Endothelial cell of umbilical vein (primary cell): ENCODE data around the gene SMAD7. TPM values are rescaled to one million over a fixed set of nuclear protein-coding genes. Genes with fewer than 3 reads are reported as not detected.

Source experiments
- BruUV-seq: library from RNA; stranded (reverse); fragments of 400-500 nt; replicated peaks from 2 replicates; lab custom pipeline; 2021; lab: Mats Ljungman, UMichigan
- CTCF ChIA-PET: fragments of 300-600, 350-600 bp; sonication (Branson Sonifier 250); formaldehyde crosslinking; loops from one replicate; lab custom pipeline; 2021; ENCODE audit warnings: antibody characterized with exemption, inconsistent platforms; lab: Charles Lee
- POLR2A ChIA-PET: fragments of 300-600, 350-600 bp; sonication (Branson Sonifier 250); formaldehyde crosslinking; loops from one replicate; lab custom pipeline; 2021; ENCODE audit warnings: antibody characterized with exemption, inconsistent platforms; lab: Charles Lee
- DNase-seq: peaks from one replicate; pipeline ENCODE4 v3.0.0-alpha.2; 2011; ENCODE audit warnings: low read depth, low spot score
- FAIRE-seq: peaks from 2 replicates; lab custom pipeline; 2011; peaks lifted over from hg19 to GRCh38; lab: Jason Lieb, UNC
- H2AFZ ChIP-seq: 2 replicates; pipeline ENCODE4 v1.6.0; 2012; ENCODE audit warnings: low read depth, low read length, control low read depth, inconsistent platforms
- H3K27ac ChIP-seq: 2 replicates; pipeline ENCODE4 v1.5.1; 2011; ENCODE audit warnings: low read depth, mild to moderate bottlenecking, control low read depth, low read length, moderate library complexity; ENCODE audit not compliant: insufficient read depth
- H3K27me3 ChIP-seq, 2 experiments: 2 replicates each; pipeline versions ENCODE4 v1.6.0 to v1.6.1; 2011; ENCODE audit warnings: low read length in 2 of 2, mixed read lengths in 1 of 2; ENCODE audit not compliant: control insufficient read depth in 2 of 2, insufficient read depth in 2 of 2
- H3K36me3 ChIP-seq, 2 experiments: 2 replicates in 1 of 2; 3 replicates in 1 of 2; pipeline ENCODE4 v1.5.1; 2011; ENCODE audit warnings: low read length in 2 of 2, mild to moderate bottlenecking in 1 of 2, moderate library complexity in 1 of 2; ENCODE audit not compliant: control insufficient read depth in 2 of 2, insufficient read depth in 2 of 2; ENCODE audit errors: extremely low read depth in 1 of 2
- H3K4me1 ChIP-seq: 3 replicates; pipeline ENCODE4 v1.5.1; 2011; ENCODE audit warnings: mild to moderate bottlenecking, low read length; ENCODE audit not compliant: control insufficient read depth, insufficient read depth; ENCODE audit errors: extremely low read depth
- H3K4me2 ChIP-seq: 2 replicates; pipeline ENCODE4 v1.6.1; 2011; ENCODE audit warnings: low read length, control low read depth, mixed read lengths; ENCODE audit not compliant: insufficient read depth
- H3K4me3 ChIP-seq, 3 experiments: fragments of 200-600 bp in 1 of 3; sonication (generic), shearing (Covaris generic) in 1 of 3; replicated peaks in 1 of 3; 2 replicates each; pipeline ENCODE4 v1.5.1; 2011 to 2016; ENCODE audit warnings: control low read depth in 3 of 3, low read length in 3 of 3, mild to moderate bottlenecking in 2 of 3, inconsistent platforms in 1 of 3, low read depth in 1 of 3, moderate library complexity in 1 of 3; ENCODE audit not compliant: insufficient read depth in 1 of 3
- H3K79me2 ChIP-seq: 2 replicates; pipeline ENCODE4 v1.6.0; 2012; ENCODE audit warnings: low read length, inconsistent platforms; ENCODE audit not compliant: control insufficient read depth, insufficient read depth
- H3K9ac ChIP-seq: replicated peaks from 2 replicates; pipeline ENCODE3; 2011; ENCODE audit warnings: low read length, control low read depth; ENCODE audit not compliant: insufficient read depth; ENCODE audit errors: extremely low read depth
- H3K9me1 ChIP-seq: replicated peaks from 3 replicates; pipeline ENCODE4 v1.6.0; 2011; ENCODE audit warnings: mild to moderate bottlenecking, low read length; ENCODE audit not compliant: control insufficient read depth, insufficient read depth; ENCODE audit errors: extremely low read depth
- H3K9me3 ChIP-seq: replicated peaks from 2 replicates; pipeline ENCODE4 v1.5.1; 2012; ENCODE audit warnings: low read length, inconsistent platforms; ENCODE audit not compliant: control insufficient read depth, insufficient read depth
- H4K20me1 ChIP-seq: replicated peaks from 2 replicates; pipeline ENCODE3; 2011; ENCODE audit warnings: mild to moderate bottlenecking, low read length; ENCODE audit not compliant: control insufficient read depth, insufficient read depth; ENCODE audit errors: extremely low read depth
- EZH2 ChIP-seq: IDR thresholded peaks from 2 replicates; pipeline ENCODE4 v1.6.1; 2012; ENCODE audit warnings: borderline replicate concordance, low read depth, mild to moderate bottlenecking, moderate library complexity, low read length, inconsistent platforms; ENCODE audit not compliant: severe bottlenecking
- FOS ChIP-seq: IDR thresholded peaks from 2 replicates; pipeline ENCODE4 v1.6.1; 2011; ENCODE audit warnings: mild to moderate bottlenecking, low read length, moderate library complexity, borderline replicate concordance; ENCODE audit not compliant: insufficient read depth
- GATA2 ChIP-seq: IDR thresholded peaks from 2 replicates; pipeline ENCODE4 v1.7.0; 2011; ENCODE audit warnings: low read depth, mild to moderate bottlenecking, moderate library complexity, mixed read lengths, low read length; ENCODE audit not compliant: insufficient read length, insufficient read depth
- JUN ChIP-seq: IDR thresholded peaks from 2 replicates; pipeline ENCODE4 v1.6.1; 2011; ENCODE audit warnings: borderline replicate concordance, low read depth; ENCODE audit not compliant: insufficient read length, insufficient read depth
- MYC ChIP-seq: IDR thresholded peaks from one replicate; pipeline ENCODE4 v1.6.1; 2011; ENCODE audit warnings: mild to moderate bottlenecking, low read depth, low read length
- POLR2A ChIP-seq: IDR thresholded peaks from 2 replicates; pipeline ENCODE4 v1.6.1; 2012; ENCODE audit warnings: low read depth, mild to moderate bottlenecking, control low read depth, low read length
- POLR2AphosphoS5 ChIP-seq: IDR thresholded peaks from 2 replicates; pipeline ENCODE4 v1.6.1; 2012; ENCODE audit warnings: low read depth, mild to moderate bottlenecking, control low read depth, low read length, moderate library complexity; ENCODE audit not compliant: insufficient read depth
- dilution Hi-C: fragments of 300-500 bp; cut with MboI; formaldehyde crosslinking; loops from one replicate; pipeline ENCODE4 v1.15.0; 2019; ENCODE audit warnings: low sequenced_read_pairs; ENCODE audit not compliant: extremely low pct_ligation_motif_present
- intact Hi-C: fragments of 100-400 bp; cut with micrococcal nuclease; formaldehyde crosslinking; loops from one replicate; pipeline ENCODE4 v1.10.0; 2022
- polyA plus RNA-seq, 4 experiments: library from polyadenylated mRNA; depleted of rRNA in 3 of 4; stranded (reverse) in 3 of 4; unstranded in 1 of 4; fragments of >200 nt; gene quantifications; 2 replicates each; pipeline versions ENCODE4 v1.2.1 to v1.2.3, GENCODE V29; 2011 to 2012; ENCODE audit warnings: missing spikeins in 1 of 4
- total RNA-seq: library from RNA; stranded (reverse); gene quantifications from 2 replicates; pipeline ENCODE4 v1.2.3, GENCODE V29; 2021
- TF ChIP-seq, protein P1 (sequence below): IDR thresholded peaks from 2 replicates; pipeline ENCODE4 v1.6.1; 2011; ENCODE audit not compliant: insufficient read depth, insufficient read length
- TF ChIP-seq, protein P2 (sequence below), 2 donors: IDR thresholded peaks; 1 replicate in 1 of 2; 2 replicates in 1 of 2; pipeline ENCODE4 v1.5.1; 2011; ENCODE audit warnings: low read length in 2 of 2, mild to moderate bottlenecking in 2 of 2, moderate library complexity in 2 of 2, control low read depth in 1 of 2, inconsistent platforms in 1 of 2, low read depth in 1 of 2; ENCODE audit not compliant: insufficient read depth in 1 of 2; ENCODE audit errors: extremely low read depth in 1 of 2

The SMAD7 gene
- total and polyA plus RNA-seq, 2 donors (not counting 3 experiments of a cell fraction or from before 2014, with no cell fraction given): 3.6 to 8.0 TPM

DNA sequence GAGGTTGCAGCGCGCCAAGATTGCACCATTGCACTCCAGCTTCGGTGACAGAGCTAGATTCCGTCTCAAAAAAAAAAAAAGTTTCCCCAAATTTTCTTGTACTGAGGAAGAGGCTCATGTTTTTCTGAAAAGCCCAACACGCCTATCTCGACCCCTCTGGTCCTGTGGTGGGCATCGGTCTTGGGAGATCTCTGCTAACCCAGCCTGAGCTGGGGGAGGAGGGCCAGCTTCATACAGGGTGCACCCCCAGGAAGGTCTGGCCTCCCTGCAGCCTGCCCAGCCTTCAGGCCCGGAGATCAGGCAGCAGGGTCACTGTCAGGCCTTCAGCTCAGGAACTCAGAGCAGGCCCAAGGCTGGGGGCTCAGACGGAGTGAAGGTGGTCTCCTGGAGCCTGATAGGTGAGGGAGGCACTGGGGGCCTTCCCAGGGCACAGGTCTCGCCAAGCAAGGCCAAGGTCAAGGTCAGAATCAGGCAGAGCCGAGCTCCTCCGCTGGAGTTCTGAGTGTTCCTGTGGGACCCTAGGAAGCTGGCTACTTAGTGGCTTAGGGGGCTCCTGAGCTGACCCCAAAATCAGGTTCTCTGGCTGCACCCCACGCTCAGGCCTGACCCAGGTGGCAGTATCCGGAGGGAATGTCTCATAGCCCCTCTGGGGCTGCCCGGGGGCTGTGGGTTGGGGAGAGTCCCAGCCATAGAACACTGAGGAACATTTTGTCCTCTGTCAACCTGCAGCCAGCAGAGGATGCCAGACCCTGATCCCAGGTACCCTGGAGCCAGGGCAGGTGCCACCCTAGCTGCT, 37.9 kb upstream of the SMAD7 start:
- dilution Hi-C loops: no loop called here

More for the DNA sequence above, 37.9 kb upstream of the SMAD7 start:
- Histone ChIP-seq H3K27ac (no peak overlapping the region), H2AFZ (no peak overlapping the region), H3K79me2 (no peaks in the 10 kb centered on the region), H3K9me3 (no peaks in the 10 kb centered on the region), H3K27me3 (no peaks in the 10 kb centered on the region), H4K20me1 (no peaks in the 10 kb centered on the region), H3K4me1 (no peaks in the 10 kb centered on the region), H3K9me1 (no peaks in the 10 kb centered on the region), H3K36me3 (no peaks in the 10 kb centered on the region), H3K4me3 (no peak overlapping the region), H3K9ac (no peak overlapping the region), H3K4me2 (no peak overlapping the region)
- DNase-seq (no peak), FAIRE-seq (no peak)
- ChIA-PET POLR2A (no interaction called here), CTCF (interaction anchor here (0.9 to 1.6 kb wide), 3 partner anchors 9 to 190 kb away, joined by 3 to 4 read pairs (median 3); no protein-coding TSS in a partner anchor)
- TF ChIP-seq, protein P1, sequence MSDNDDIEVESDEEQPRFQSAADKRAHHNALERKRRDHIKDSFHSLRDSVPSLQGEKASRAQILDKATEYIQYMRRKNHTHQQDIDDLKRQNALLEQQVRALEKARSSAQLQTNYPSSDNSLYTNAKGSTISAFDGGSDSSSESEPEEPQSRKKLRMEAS: no peak
- TF ChIP-seq, protein P2, sequence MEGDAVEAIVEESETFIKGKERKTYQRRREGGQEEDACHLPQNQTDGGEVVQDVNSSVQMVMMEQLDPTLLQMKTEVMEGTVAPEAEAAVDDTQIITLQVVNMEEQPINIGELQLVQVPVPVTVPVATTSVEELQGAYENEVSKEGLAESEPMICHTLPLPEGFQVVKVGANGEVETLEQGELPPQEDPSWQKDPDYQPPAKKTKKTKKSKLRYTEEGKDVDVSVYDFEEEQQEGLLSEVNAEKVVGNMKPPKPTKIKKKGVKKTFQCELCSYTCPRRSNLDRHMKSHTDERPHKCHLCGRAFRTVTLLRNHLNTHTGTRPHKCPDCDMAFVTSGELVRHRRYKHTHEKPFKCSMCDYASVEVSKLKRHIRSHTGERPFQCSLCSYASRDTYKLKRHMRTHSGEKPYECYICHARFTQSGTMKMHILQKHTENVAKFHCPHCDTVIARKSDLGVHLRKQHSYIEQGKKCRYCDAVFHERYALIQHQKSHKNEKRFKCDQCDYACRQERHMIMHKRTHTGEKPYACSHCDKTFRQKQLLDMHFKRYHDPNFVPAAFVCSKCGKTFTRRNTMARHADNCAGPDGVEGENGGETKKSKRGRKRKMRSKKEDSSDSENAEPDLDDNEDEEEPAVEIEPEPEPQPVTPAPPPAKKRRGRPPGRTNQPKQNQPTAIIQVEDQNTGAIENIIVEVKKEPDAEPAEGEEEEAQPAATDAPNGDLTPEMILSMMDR (IDR thresholded peaks at IDR 0.05; ENCODE audit: extremely low read depth in 1 of 2, insufficient read depth in 1 of 2, low read depth in 1 of 2, low read length in 2 of 2): no peak
- no peak for TF ChIP-seq MYC
- no peak for TF ChIP-seq POLR2AphosphoS5
- no peak for TF ChIP-seq FOS
- TF ChIP-seq JUN: no peak
- no peak for TF ChIP-seq POLR2A
- no peak for TF ChIP-seq GATA2
- TF ChIP-seq EZH2: no peak
- intact Hi-C loops: no loop called here
- no TSS peak for BruUV-seq
